ENCODE measurements around the gene MSLN. TPM values are rescaled to one million over a fixed set of nuclear protein-coding genes. Genes with fewer than 3 reads are reported as not detected.

Gene MSLN
- total RNA-seq, 1 experiment from 2014 or later = 0.73 TPM

DNA sequence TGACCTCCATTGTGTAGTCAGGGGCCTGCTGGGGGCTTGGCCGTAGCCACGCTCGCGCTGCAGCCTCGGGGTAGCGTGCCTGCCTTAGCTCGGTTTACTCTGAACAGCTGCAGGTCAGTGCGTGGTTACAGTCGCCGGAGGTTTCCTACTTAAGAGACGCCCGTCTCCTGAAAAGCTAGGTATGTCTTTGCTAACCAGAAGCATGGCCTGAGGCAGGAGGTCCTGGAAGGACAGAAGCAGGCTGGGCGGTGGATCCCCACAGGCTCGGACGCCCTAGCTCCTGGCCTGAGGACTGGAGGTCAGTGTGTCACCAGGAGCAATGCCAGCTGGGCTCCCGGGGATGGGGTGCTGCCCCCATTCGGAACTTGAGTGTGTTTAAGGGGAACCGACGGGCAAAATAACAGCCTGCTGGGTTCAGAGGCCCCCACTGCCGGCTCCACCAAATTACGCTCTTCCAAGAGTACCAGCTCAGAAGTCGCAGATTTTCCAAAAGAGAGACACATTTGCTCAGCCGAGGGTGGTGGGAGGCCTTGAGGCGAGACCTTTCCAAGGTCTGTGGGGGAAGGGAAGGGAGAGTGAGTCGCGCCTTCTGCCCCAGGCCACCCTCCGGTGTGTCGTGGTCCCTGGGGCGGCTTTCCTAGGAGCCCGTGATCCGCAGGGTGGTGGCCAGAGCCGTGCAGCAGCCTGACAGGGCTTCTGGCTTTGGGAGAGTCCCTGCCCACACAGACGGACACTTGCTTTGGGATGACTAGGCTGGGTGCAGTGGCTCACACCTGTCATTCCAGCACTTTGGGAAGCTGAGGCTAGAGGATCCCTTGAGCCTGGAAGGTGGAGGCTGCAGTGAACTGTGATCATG is 43.9 kb downstream of the MSLN start:
- H3K9me2 ChIP-seq (replicated peaks; ENCODE audit: low read length) = no peaks in the 10 kb centered on the region
- no TSS peak for BruUV-seq (replicated peaks)
- ATAC-seq (no peak), DNase-seq (no peak)
- H3K4me3 ChIP-seq (ENCODE audit: low read length) = no peak overlapping the region
- ChIA-PET CTCF (no interaction called here), POLR2A (ENCODE audit: unreplicated experiment) (no interaction called here)
- H3K36me3 ChIP-seq (ENCODE audit: low read depth, low read length) = no peaks in the 10 kb centered on the region
- intact Hi-C loops (cut with micrococcal nuclease) = no loop called here
- no peak overlapping the region for H3K27ac ChIP-seq (ENCODE audit: low read length)
- no peaks in the 10 kb centered on the region for H3K9me3 ChIP-seq (ENCODE audit: low read length)
- no peaks in the 10 kb centered on the region for H3F3A ChIP-seq (ENCODE audit: low read length, unreplicated experiment)
- TF ChIP-seq EZH2phosphoT487 (IDR thresholded peaks at IDR 0.05; ENCODE audit: borderline replicate concordance, low read length) (no peak), EZH2 (IDR thresholded peaks at IDR 0.05; ENCODE audit: low read length, unreplicated experiment) (no peak)
- TF ChIP-seq, protein P1, sequence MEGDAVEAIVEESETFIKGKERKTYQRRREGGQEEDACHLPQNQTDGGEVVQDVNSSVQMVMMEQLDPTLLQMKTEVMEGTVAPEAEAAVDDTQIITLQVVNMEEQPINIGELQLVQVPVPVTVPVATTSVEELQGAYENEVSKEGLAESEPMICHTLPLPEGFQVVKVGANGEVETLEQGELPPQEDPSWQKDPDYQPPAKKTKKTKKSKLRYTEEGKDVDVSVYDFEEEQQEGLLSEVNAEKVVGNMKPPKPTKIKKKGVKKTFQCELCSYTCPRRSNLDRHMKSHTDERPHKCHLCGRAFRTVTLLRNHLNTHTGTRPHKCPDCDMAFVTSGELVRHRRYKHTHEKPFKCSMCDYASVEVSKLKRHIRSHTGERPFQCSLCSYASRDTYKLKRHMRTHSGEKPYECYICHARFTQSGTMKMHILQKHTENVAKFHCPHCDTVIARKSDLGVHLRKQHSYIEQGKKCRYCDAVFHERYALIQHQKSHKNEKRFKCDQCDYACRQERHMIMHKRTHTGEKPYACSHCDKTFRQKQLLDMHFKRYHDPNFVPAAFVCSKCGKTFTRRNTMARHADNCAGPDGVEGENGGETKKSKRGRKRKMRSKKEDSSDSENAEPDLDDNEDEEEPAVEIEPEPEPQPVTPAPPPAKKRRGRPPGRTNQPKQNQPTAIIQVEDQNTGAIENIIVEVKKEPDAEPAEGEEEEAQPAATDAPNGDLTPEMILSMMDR (conservative IDR thresholded peaks at IDR 0.05; ENCODE audit: low read depth, low read length) = no peak
- peaks cover 3% of the 10 kb centered on the region; the same call in 1 of the 2 replicates for H3K4me1 ChIP-seq (ENCODE audit: insufficient read depth, low read length)
- H3K79me2 ChIP-seq (ENCODE audit: low read length) = peaks cover 5% of the 10 kb centered on the region
- no peak overlapping the region for H3K4me2 ChIP-seq (ENCODE audit: low read length)
- H4K20me1 ChIP-seq (ENCODE audit: low read length) = no peaks in the 10 kb centered on the region
- no peak overlapping the region for H3K9ac ChIP-seq (ENCODE audit: low read length)
- H2AFZ ChIP-seq (ENCODE audit: low read length) = no peak overlapping the region
- no peaks in the 10 kb centered on the region for H3K27me3 ChIP-seq (ENCODE audit: low read length)

DNA sequence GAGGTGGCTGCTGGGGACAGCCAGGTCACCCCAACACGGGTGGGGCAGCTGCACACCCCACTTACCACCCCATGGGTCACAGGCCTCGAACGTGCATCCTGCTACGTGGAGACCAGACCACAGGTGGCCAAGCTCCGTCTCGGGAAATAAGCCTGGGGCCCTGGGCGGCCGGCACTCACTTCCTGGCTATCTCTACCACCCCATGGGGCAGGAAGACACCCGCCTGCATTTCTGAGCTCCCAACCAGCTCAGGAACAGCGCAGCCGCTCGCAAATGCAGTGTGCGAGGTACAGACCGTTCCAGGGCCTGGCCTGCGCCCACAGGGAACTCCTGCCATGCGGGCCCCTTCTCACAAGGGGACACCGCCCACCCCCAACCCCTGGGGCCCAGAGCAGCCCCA is 44.9 kb downstream of the MSLN start:
- Histone ChIP-seq H3K27me3 (ENCODE audit: low read length) (no peaks in the 10 kb centered on the region), H3K27ac (ENCODE audit: low read length) (no peak overlapping the region), H3K9me2 (replicated peaks; ENCODE audit: low read length) (no peaks in the 10 kb centered on the region), H3K79me2 (ENCODE audit: low read length) (peaks cover 5% of the 10 kb centered on the region), H3K9ac (ENCODE audit: low read length) (no peak overlapping the region), H3K9me3 (ENCODE audit: low read length) (no peaks in the 10 kb centered on the region), H3K4me1 (ENCODE audit: insufficient read depth, low read length) (peaks cover 3% of the 10 kb centered on the region; the same call in 1 of the 2 replicates), H4K20me1 (ENCODE audit: low read length) (no peaks in the 10 kb centered on the region), H3F3A (ENCODE audit: low read length, unreplicated experiment) (no peaks in the 10 kb centered on the region), H2AFZ (ENCODE audit: low read length) (no peak overlapping the region), H3K4me2 (ENCODE audit: low read length) (no peak overlapping the region), H3K4me3 (ENCODE audit: low read length) (no peak overlapping the region), H3K36me3 (ENCODE audit: low read depth, low read length) (no peaks in the 10 kb centered on the region)
- ChIA-PET CTCF (no interaction called here), POLR2A (ENCODE audit: unreplicated experiment) (no interaction called here)
- BruUV-seq (replicated peaks) = no TSS peak
- TF ChIP-seq EZH2 (IDR thresholded peaks at IDR 0.05; ENCODE audit: low read length, unreplicated experiment) (no peak), EZH2phosphoT487 (IDR thresholded peaks at IDR 0.05; ENCODE audit: borderline replicate concordance, low read length) (no peak)
- TF ChIP-seq, protein P1 (conservative IDR thresholded peaks at IDR 0.05; ENCODE audit: low read depth, low read length) = no peak
- intact Hi-C loops (cut with micrococcal nuclease) = no loop called here
- ATAC-seq (no peak), DNase-seq (no peak)

Data from PC-3 (cell line).